Stimulated activated CD4-positive, alpha-beta T cell treated with anti-CD3 and anti-CD28 coated beads, TNF-alpha, amount 100 ng/mL, for 48 hours (primary cell): ENCODE results near the gene ZDHHC12.

Source experiments
- DNase-seq, 3 donors: peaks; one replicate each; pipeline ENCODE4 v3.0.0-alpha.2; 2020; ENCODE audit warnings: low read depth in 3 of 3

The ZDHHC12 gene

GRCh38 chr9:128723866-128724743, at the start of gene ZDHHC12:
TSS of gene ZDHHC12 (minus strand) at chr9:128724127. CDS start at chr9:128724093, 34 bp downstream.
- peak; percentile 99 for DNase-seq

GRCh38 chr9:128773049-128773448, 49.1 kb upstream of the ZDHHC12 start:
- DNase-seq: no peak

DNA sequence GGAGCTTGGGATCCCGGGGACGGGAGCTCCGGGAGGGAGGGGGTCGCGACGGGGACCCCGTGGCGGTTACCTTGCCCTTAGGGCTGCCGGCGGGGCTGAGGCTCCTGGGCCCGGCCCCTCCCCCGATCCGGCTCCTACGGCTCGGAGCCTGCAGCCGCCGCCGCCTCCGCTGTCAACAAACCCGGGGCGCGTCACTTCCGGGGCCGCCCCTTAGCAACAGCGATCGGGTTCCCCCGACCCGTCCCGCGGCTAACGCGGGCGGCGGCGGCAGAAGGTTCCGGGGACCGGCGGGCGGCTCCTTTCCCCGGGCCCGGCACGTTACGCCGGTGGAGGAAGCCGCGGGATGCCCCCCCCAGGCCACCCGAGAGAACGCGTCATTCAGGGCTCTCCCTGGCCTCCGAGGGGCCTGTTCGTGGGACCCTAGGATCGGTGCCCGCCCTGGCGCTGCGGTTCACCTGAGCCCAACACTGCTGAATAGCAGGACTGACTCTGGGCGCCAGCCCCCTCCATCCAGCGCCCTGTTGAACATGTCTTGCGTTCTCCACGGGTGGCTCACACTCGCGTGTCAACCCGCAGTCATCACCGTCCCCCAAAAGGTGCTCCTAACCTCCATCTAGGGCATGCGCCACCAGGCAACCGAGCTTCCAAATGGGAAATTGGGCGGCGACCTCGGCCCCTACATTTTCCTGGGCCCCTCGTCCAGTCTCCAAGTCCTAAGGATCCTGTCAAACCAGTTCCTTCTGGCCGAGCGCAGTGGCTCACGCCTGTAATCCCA, 48.0 kb upstream of the ZDHHC12 start, which contains the start of gene ZER1:
Gene ZER1 (minus strand): TSS at position 183 of the 775 bp plus-strand sequence. CDS start 16,362 bp downstream, outside the sequence.
- DNase-seq: peak; percentile 87 to 93 (median 90)

DNA sequence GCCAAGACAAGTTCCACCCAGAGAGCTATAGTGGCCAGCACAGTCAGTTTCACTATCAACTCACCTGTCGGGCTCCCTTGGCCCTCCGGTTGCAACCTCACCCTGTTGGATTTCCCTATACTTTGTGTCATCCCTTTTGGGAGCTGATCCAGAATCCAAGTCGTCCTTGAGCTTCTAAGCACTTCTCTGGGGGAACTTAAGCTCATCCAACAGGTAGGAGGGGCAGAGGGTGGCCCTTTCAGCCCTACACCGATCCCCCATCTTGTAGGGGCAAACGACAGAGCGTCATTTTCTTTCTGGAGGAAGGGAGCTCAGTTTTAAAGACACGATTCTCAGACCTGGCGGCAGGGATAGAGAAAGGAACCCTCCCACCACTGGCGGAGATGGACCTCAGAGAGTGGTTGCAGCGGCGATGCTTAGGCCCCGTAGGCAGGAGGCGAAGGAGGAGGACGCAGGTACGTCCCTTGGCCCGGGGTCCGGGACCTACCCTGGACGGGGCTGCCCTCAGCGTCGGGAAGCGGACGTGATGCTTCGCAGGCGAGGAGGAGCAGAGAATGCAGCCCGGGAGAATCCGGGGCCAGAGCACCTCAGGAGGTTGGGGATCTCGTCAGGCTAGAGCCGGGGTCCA, 47.3 kb upstream of the ZDHHC12 start:
- no peak for DNase-seq

DNA sequence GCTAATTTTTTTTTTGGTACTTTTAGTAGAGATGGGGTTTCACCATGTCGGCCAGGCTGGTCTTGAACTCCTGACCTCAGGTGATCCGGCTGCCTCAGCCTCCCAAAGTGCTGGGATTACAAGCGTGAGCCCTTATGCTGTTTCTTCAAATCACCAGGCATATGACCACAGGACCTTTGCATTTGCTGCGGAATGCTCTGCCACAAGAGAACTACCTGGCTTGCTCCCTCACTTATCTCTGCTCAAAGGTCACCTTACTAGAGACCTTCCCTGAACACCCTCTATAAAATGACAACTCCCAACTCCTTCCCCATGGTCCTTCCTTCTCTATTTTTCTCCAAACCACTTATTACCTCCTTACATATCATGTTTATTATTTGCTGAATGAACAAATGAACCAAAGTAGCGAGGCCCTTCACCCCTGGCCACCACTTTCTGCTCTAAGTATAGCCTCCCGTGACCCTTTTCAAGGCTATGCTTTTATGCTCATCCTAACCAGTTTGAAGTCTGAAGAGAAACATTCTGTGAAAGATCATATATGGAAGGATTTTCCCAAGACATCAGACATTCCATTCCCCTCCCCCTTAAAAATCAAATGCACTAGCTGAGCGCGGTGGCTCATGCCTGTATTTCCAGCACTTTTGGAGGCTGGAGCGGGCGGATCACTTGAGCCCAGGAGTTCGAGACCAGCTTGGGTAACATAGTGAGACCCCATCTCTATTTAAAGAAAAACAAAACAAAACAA, 46.5 kb upstream of the ZDHHC12 start:
- DNase-seq: no peak

- no peak for DNase-seq
Observed at GRCh38 chr9:128768606-128769005, 44.7 kb upstream of the ZDHHC12 start.

GRCh38 chr9:128765499-128765898, 41.6 kb upstream of the ZDHHC12 start:
- DNase-seq: no peak

GRCh38 chr9:128764361-128764760, 40.4 kb upstream of the ZDHHC12 start:
- no peak for DNase-seq

GRCh38 chr9:128762671-128763449, 38.9 kb upstream of the ZDHHC12 start:
- no peak for DNase-seq

- no peak for DNase-seq
Observed at GRCh38 chr9:128757602-128758001, 33.7 kb upstream of the ZDHHC12 start.

- no peak for DNase-seq
Observed at GRCh38 chr9:128753627-128754026, 29.7 kb upstream of the ZDHHC12 start.

GRCh38 chr9:128750926-128751595, 27.1 kb upstream of the ZDHHC12 start:
- no peak for DNase-seq

DNA sequence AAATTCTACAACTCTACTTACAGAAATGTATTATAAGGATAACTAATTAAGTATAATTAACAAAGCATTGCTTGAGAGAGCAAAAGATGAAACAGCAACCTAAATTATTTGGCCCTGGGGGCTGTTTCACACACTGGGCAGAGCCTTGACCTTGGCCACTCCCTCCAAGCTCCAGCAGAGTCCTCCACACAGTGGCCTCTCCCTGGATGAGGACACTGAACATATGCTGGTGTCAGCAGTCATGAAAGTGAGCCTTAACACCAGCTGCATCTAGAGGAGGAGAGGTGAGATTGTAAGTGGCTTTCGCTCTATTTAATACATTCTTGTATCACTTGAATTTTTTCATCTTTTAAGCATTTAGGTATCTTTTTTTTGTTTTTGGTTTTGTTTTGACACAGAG, 23.3 kb upstream of the ZDHHC12 start:
- no peak for DNase-seq

DNA sequence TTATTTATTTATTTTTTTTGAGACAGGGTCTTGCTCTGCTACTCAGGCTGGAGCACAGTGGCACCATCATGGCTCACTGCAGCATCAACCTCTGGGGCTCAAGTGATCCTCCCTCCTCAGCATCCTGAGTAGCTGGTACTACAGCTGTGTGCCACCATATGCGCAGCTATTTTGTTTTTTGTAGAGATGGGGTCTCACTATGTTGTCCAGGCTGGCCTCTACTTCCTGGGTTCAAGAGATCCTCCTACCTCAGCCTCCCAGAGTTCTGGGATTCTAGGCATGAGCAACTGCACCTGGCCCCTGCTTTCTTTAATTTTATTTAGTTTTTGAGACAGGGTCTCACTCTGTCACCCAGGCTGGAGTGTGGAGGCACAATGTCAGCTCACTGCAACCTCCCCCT, 19.5 kb upstream of the ZDHHC12 start:
- no peak for DNase-seq

GRCh38 chr9:128742401-128742800, 18.5 kb upstream of the ZDHHC12 start:
- DNase-seq: no peak

GRCh38 chr9:128735373-128735772, 11.4 kb upstream of the ZDHHC12 start:
- DNase-seq: no peak

- no peak for DNase-seq
Observed at GRCh38 chr9:128733256-128733655, 9.3 kb upstream of the ZDHHC12 start.

DNA sequence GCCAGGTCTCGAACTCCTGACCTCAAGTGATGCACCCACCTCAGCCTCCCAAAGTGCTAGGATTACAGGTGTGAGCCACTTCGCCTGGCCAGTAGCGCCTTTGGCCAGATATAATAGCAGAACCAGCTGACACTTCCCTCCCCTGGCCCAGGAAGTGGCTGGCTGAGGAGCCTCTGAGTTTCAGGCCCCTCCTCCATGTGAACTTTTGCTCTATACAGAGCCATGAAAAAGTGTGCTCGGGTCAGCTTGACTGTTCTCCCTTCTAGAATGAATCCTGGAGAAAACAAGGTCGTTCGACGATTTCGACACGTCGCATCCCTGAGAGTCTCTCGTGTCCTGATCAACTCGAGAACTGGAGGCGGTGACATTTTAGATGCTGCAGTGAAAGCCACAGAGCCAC, 8.6 kb upstream of the ZDHHC12 start:
- DNase-seq: no peak

GRCh38 chr9:128731691-128732090, 7.8 kb upstream of the ZDHHC12 start:
- DNase-seq: no peak

- DNase-seq: no peak
Observed at GRCh38 chr9:128731093-128731492, 7.2 kb upstream of the ZDHHC12 start.
